Skeletal muscle tissue (tissue), 4 donors: ENCODE measurements around the gene KCNQ5. TPM values are rescaled to one million over a fixed set of nuclear protein-coding genes. Genes with fewer than 3 reads are reported as not detected.
A peak's percentile ranks its signal among the peaks of the same experiment; 100 is the strongest.

Experiments used
- H3K27ac ChIP-seq: one replicate; pipeline ENCODE4 v1.7.0; 2013; ENCODE audit warnings: mild to moderate bottlenecking, low read depth, low read length, inconsistent platforms
- H3K27me3 ChIP-seq, 3 donors: one replicate each; pipeline ENCODE4 v1.7.0; 2013; ENCODE audit warnings: low read length in 3 of 3; ENCODE audit not compliant: control insufficient read depth in 3 of 3, insufficient read depth in 3 of 3
- H3K36me3 ChIP-seq, 3 donors: one replicate each; pipeline ENCODE4 v1.7.0; 2013; ENCODE audit warnings: low read length in 3 of 3; ENCODE audit not compliant: control insufficient read depth in 3 of 3, insufficient read depth in 3 of 3
- H3K4me1 ChIP-seq, 3 donors: one replicate each; pipeline ENCODE4 v1.7.0; 2013; ENCODE audit warnings: low read length in 3 of 3, mild to moderate bottlenecking in 3 of 3; ENCODE audit not compliant: control insufficient read depth in 3 of 3, insufficient read depth in 3 of 3
- H3K4me3 ChIP-seq, 3 donors: one replicate each; pipeline ENCODE4 v1.7.0; 2013; ENCODE audit warnings: low read length in 3 of 3
- H3K9ac ChIP-seq, 3 donors: one replicate each; pipeline ENCODE4 v1.7.0; 2013; ENCODE audit warnings: low read length in 3 of 3, mild to moderate bottlenecking in 3 of 3, moderate library complexity in 2 of 3, low read depth in 1 of 3
- H3K9me3 ChIP-seq, 3 donors: one replicate each; pipeline ENCODE4 v1.7.0; 2013; ENCODE audit warnings: low read length in 3 of 3; ENCODE audit not compliant: control insufficient read depth in 3 of 3
- total RNA-seq: library from RNA; depleted of rRNA; stranded (reverse); fragments of >200 nt; gene quantifications from one replicate; pipeline ENCODE4 v1.2.3, GENCODE V29; 2014
- donor health status: Osteomylitis.

The KCNQ5 gene
- total RNA-seq, 1 donor from 2014 or later = 0.52 TPM

GRCh38 chr6:72699159-72699558 is 77.3 kb downstream of the KCNQ5 start:
- Histone ChIP-seq H3K4me3 (no peak overlapping the region), H3K9ac (no peak overlapping the region), H3K36me3 (no peaks in the 10 kb centered on the region), H3K9me3 (no peaks in the 10 kb centered on the region), H3K4me1 (no peaks in the 10 kb centered on the region), H3K27me3 (no peaks in the 10 kb centered on the region), H3K27ac (no peak overlapping the region)

- H3K4me1 ChIP-seq = no peaks in the 10 kb centered on the region
- no peaks in the 10 kb centered on the region for H3K27me3 ChIP-seq
- H3K4me3 ChIP-seq = no peak overlapping the region
- no peaks in the 10 kb centered on the region for H3K36me3 ChIP-seq
- no peaks in the 10 kb centered on the region for H3K9me3 ChIP-seq
- H3K27ac ChIP-seq = no peak overlapping the region
- H3K9ac ChIP-seq = no peak overlapping the region
These were observed 80.6 kb downstream of the KCNQ5 start for GRCh38 chr6:72702421-72702820.

GRCh38 chr6:72703093-72703492 is 81.2 kb downstream of the KCNQ5 start:
- Histone ChIP-seq H3K4me1 (no peaks in the 10 kb centered on the region), H3K27ac (no peak overlapping the region), H3K9me3 (no peaks in the 10 kb centered on the region), H3K4me3 (no peak overlapping the region), H3K36me3 (no peaks in the 10 kb centered on the region), H3K9ac (no peak overlapping the region), H3K27me3 (no peaks in the 10 kb centered on the region)

GRCh38 chr6:72704979-72705378 is 83.1 kb downstream of the KCNQ5 start:
- H3K9me3 ChIP-seq = no peaks in the 10 kb centered on the region
- no peak overlapping the region for H3K4me3 ChIP-seq
- no peaks in the 10 kb centered on the region for H3K27me3 ChIP-seq
- no peaks in the 10 kb centered on the region for H3K36me3 ChIP-seq
- H3K4me1 ChIP-seq = no peaks in the 10 kb centered on the region
- no peak overlapping the region for H3K9ac ChIP-seq
- H3K27ac ChIP-seq = no peak overlapping the region

- H3K27ac ChIP-seq = no peak overlapping the region
- no peaks in the 10 kb centered on the region for H3K36me3 ChIP-seq
- no peaks in the 10 kb centered on the region for H3K27me3 ChIP-seq
- peaks cover 0 to 6% (median 0%) of the 10 kb centered on the region in 3 donors for H3K4me1 ChIP-seq
- no peak overlapping the region for H3K4me3 ChIP-seq
- H3K9ac ChIP-seq = no peak overlapping the region
- no peaks in the 10 kb centered on the region for H3K9me3 ChIP-seq
These were observed 87.6 kb downstream of the KCNQ5 start for GRCh38 chr6:72709431-72709830.

- H3K4me1 ChIP-seq = peaks cover 0 to 10% (median 0%) of the 10 kb centered on the region in 3 donors
- no peaks in the 10 kb centered on the region for H3K36me3 ChIP-seq
- H3K9me3 ChIP-seq = no peaks in the 10 kb centered on the region
- H3K4me3 ChIP-seq = no peak overlapping the region
- no peak overlapping the region for H3K27ac ChIP-seq
- no peaks in the 10 kb centered on the region for H3K27me3 ChIP-seq
- no peak overlapping the region for H3K9ac ChIP-seq
These were observed 89.9 kb downstream of the KCNQ5 start for GRCh38 chr6:72711731-72712130.

- H3K27me3 ChIP-seq = no peaks in the 10 kb centered on the region
- H3K4me1 ChIP-seq = peaks cover 0 to 10% (median 0%) of the 10 kb centered on the region in 3 donors
- H3K27ac ChIP-seq = no peak overlapping the region
- no peak overlapping the region for H3K9ac ChIP-seq
- H3K4me3 ChIP-seq = peak overlapping the region in 1 of 3 donors; percentile 42
- no peaks in the 10 kb centered on the region for H3K9me3 ChIP-seq
- H3K36me3 ChIP-seq = no peaks in the 10 kb centered on the region
These were observed 91.0 kb downstream of the KCNQ5 start for GRCh38 chr6:72712910-72713309.

GRCh38 chr6:72715119-72715518 is 93.3 kb downstream of the KCNQ5 start:
- H3K9ac ChIP-seq = peak overlapping the region in 1 of 3 donors; percentile 40
- H3K36me3 ChIP-seq = no peaks in the 10 kb centered on the region
- H3K9me3 ChIP-seq = no peaks in the 10 kb centered on the region
- H3K4me3 ChIP-seq = no peak overlapping the region
- H3K27ac ChIP-seq = no peak overlapping the region
- H3K4me1 ChIP-seq = peaks cover 0 to 10% (median 0%) of the 10 kb centered on the region in 3 donors
- H3K27me3 ChIP-seq = no peaks in the 10 kb centered on the region

- H3K9me3 ChIP-seq = no peaks in the 10 kb centered on the region
- H3K9ac ChIP-seq = no peak overlapping the region
- no peak overlapping the region for H3K27ac ChIP-seq
- no peaks in the 10 kb centered on the region for H3K27me3 ChIP-seq
- peaks cover 0 to 10% (median 0%) of the 10 kb centered on the region in 3 donors for H3K4me1 ChIP-seq
- no peaks in the 10 kb centered on the region for H3K36me3 ChIP-seq
- H3K4me3 ChIP-seq = no peak overlapping the region
These were observed 95.1 kb downstream of the KCNQ5 start for GRCh38 chr6:72716916-72717315.

GRCh38 chr6:72720464-72720863 is 98.6 kb downstream of the KCNQ5 start:
- Histone ChIP-seq H3K9me3 (no peaks in the 10 kb centered on the region), H3K27ac (no peak overlapping the region), H3K4me1 (no peaks in the 10 kb centered on the region), H3K9ac (no peak overlapping the region), H3K27me3 (no peaks in the 10 kb centered on the region), H3K4me3 (no peak overlapping the region), H3K36me3 (no peaks in the 10 kb centered on the region)

GRCh38 chr6:72721346-72721745 is 99.5 kb downstream of the KCNQ5 start:
- Histone ChIP-seq H3K9ac (no peak overlapping the region), H3K27me3 (no peaks in the 10 kb centered on the region), H3K9me3 (no peaks in the 10 kb centered on the region), H3K4me3 (no peak overlapping the region), H3K36me3 (no peaks in the 10 kb centered on the region), H3K27ac (no peak overlapping the region), H3K4me1 (no peaks in the 10 kb centered on the region)
